ENCODE measurements around the gene ABHD6.

- TF ChIP-seq CTCF (IDR thresholded peaks at IDR 0.05; ENCODE audit: low read length) (no peak), EZH2 (optimal IDR thresholded peaks at IDR 0.05; ENCODE audit: low read depth, low read length) (no peak), EZH2phosphoT487 (IDR thresholded peaks at IDR 0.05; ENCODE audit: low read length) (no peak)
Observed at GRCh38 chr3:58340594-58341244, 103.1 kb downstream of the ABHD6 start.

Data from MM.1S (cell line).